ENCODE measurements around the gene ERVK3-1. TPM values are rescaled to one million over a fixed set of nuclear protein-coding genes. Genes with fewer than 3 reads are reported as not detected.

Gene ERVK3-1
- total and polyA plus RNA-seq, 11 donors, result 12.8 to 61.1 (median 24.3) TPM

DNA sequence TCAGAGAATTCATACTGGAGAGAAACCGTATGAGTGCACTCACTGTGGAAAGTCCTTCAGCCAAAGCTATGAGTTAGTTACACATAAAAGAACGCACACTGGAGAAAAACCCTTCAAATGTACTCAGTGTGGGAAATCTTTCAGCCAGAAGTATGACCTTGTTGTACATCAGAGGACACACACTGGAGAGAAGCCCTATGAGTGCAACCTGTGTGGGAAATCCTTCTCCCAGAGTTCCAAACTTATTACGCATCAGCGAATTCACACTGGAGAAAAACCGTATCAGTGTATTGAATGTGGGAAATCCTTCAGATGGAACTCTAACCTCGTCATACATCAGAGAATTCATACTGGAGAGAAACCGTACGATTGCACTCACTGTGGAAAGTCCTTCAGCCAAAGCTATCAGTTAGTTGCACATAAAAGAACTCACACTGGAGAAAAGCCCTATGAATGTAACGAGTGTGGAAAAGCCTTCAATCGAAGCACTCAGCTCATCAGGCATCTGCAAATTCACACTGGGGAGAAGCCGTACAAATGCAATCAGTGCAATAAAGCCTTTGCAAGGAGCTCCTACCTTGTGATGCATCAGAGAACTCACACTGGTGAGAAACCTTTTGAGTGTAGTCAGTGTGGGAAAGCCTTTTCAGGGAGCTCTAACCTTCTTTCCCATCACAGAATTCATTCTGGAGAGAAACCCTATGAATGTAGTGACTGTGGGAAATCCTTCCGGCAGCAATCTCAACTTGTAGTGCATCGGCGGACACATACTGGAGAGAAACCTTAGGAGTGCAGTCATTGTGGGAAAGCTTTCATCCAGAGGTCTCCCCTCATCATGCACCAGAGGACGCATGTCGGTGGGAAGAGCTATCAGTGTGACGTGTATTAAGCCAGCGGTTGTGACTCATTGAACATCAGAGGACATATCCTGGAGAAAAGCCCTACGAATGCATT lies 42.9 kb upstream of the ERVK3-1 start:
- TF ChIP-seq, protein P1, sequence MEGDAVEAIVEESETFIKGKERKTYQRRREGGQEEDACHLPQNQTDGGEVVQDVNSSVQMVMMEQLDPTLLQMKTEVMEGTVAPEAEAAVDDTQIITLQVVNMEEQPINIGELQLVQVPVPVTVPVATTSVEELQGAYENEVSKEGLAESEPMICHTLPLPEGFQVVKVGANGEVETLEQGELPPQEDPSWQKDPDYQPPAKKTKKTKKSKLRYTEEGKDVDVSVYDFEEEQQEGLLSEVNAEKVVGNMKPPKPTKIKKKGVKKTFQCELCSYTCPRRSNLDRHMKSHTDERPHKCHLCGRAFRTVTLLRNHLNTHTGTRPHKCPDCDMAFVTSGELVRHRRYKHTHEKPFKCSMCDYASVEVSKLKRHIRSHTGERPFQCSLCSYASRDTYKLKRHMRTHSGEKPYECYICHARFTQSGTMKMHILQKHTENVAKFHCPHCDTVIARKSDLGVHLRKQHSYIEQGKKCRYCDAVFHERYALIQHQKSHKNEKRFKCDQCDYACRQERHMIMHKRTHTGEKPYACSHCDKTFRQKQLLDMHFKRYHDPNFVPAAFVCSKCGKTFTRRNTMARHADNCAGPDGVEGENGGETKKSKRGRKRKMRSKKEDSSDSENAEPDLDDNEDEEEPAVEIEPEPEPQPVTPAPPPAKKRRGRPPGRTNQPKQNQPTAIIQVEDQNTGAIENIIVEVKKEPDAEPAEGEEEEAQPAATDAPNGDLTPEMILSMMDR (IDR thresholded peaks at IDR 0.05), result no peak
- no peak for TF ChIP-seq POLR2A (IDR thresholded peaks at IDR 0.05)
- Histone ChIP-seq H3K9me3 (peaks cover 21 to 100% (median 99%) of the 10 kb centered on the region in 12 donors), H3K4me1 (no peaks in the 10 kb centered on the region), H3K27me3 (no peaks in the 10 kb centered on the region), H3K4me3 (no peak overlapping the region), H3K27ac (no peak overlapping the region), H3K36me3 (peaks cover 30 to 98% (median 62%) of the 10 kb centered on the region in 9 donors)
- intact Hi-C loops (cut with DNase I), result loop anchor here in 3 of 10 donors (5.0 to 10.0 kb wide), 3 partner anchors 57 to 135 kb away; no protein-coding TSS in a partner anchor
- 93 to 98% (median 98%) methylated on average over 19 of the region's 19 CpGs for WGBS, 4 donors
- ATAC-seq (no peak), DNase-seq (no peak)

DNA sequence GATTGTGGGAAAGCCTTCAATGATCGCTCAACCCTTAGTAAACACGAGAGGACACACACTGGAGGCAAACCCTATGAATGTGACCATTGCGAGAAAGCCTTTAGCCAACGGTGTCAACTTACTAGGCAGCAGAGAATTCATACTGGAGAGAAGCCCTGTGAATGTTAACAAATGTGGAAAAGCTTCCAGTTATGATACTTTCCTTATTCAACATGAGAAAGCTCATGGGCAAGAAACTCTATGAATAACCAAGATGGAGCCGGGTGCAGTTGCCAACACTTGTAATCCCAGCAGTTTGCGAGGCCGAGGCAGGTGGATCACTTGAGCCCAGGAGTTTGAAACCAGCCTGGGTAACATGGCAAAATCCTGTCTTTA lies 42.3 kb upstream of the ERVK3-1 start:
- 95 to 99% (median 97%) methylated on average over 7 of the region's 7 CpGs for WGBS, 4 donors
- H3K36me3 ChIP-seq, result peaks cover 30 to 98% (median 56%) of the 10 kb centered on the region in 9 donors

DNA sequence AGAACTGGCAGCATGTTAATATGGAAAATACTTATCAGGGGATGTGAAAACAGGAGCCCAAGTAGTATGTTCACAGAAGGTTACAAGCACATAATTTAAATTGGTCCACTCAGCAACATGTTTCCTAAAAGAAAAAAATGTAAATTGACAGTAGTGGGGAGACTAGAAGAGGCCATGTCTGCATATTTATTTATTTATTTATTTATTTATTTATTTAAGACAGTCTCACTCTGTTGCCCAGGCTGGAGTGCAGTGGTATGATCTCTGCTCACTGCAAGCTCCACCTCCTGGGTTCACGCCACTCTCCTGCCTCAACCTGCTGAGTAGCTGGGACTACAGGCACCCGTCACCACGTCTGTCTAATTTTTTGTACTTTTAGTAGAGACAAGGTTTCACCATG lies 40.1 kb upstream of the ERVK3-1 start:
- H3K27me3 ChIP-seq, result no peaks in the 10 kb centered on the region
- H3K4me3 ChIP-seq, result no peak overlapping the region
- no peaks in the 10 kb centered on the region for H3K4me1 ChIP-seq
- peaks cover 18 to 100% (median 99%) of the 10 kb centered on the region in 12 donors for H3K9me3 ChIP-seq
- 97 to 98% (median 97%) methylated on average over 3 of the region's 3 CpGs for WGBS, 4 donors
- intact Hi-C loops (cut with DNase I), result loop anchor here in 1 of 10 donors (10.0 kb wide), 1 partner anchor 60 kb away; no protein-coding TSS in a partner anchor
- ATAC-seq (no peak), DNase-seq (no peak)
- peaks cover 20 to 92% (median 40%) of the 10 kb centered on the region in 9 donors for H3K36me3 ChIP-seq
- no peak for TF ChIP-seq POLR2A (IDR thresholded peaks at IDR 0.05)
- TF ChIP-seq, protein P1 (IDR thresholded peaks at IDR 0.05), result no peak
- H3K27ac ChIP-seq, result no peak overlapping the region

More for the DNA sequence above, 42.3 kb upstream of the ERVK3-1 start:
- Histone ChIP-seq H3K4me1 (no peaks in the 10 kb centered on the region), H3K27ac (no peak overlapping the region), H3K9me3 (peaks cover 21 to 100% (median 99%) of the 10 kb centered on the region in 12 donors), H3K4me3 (no peak overlapping the region), H3K27me3 (no peaks in the 10 kb centered on the region)
- intact Hi-C loops (cut with DNase I), result loop anchor here in 3 of 10 donors (5.0 to 10.0 kb wide), 3 partner anchors 58 to 136 kb away; no protein-coding TSS in a partner anchor
- DNase-seq (no peak), ATAC-seq (no peak)
- TF ChIP-seq POLR2A (IDR thresholded peaks at IDR 0.05), result no peak
- TF ChIP-seq, protein P1 (IDR thresholded peaks at IDR 0.05), result no peak

DNA sequence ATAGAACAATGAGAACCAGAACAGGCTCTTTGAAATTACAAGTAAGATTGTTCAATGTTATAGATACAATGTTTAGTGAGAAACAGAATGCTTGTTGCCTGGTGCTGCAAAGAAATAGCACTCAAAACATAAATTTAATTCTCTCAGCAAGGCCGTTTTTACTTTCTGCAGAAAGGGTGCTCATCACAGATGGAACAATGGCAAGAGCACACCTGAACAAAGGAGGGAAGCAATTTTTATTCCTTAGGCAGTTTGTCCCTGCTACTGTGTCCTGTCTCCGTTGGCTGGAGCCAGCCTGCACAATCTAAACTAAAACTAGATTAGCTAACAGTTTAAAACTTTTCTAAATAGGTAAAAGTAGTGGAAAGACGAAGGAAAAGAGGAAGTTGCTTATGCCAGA lies 36.8 kb upstream of the ERVK3-1 start:
- H3K9me3 ChIP-seq, result peaks cover 11 to 100% (median 97%) of the 10 kb centered on the region in 12 donors
- peaks cover 2 to 92% (median 23%) of the 10 kb centered on the region in 9 donors for H3K36me3 ChIP-seq
- no peak overlapping the region for H3K4me3 ChIP-seq
- WGBS, 4 donors, result 92 to 95% (median 94%) methylated on average over 3 of the region's 3 CpGs
- H3K27me3 ChIP-seq, result no peaks in the 10 kb centered on the region
- DNase-seq (no peak), ATAC-seq (no peak)
- intact Hi-C loops (cut with DNase I), result loop anchor here in 1 of 10 donors (10.0 kb wide), 1 partner anchor 64 kb away; no protein-coding TSS in a partner anchor
- no peaks in the 10 kb centered on the region for H3K4me1 ChIP-seq
- no peak overlapping the region for H3K27ac ChIP-seq
- no peak for TF ChIP-seq POLR2A (IDR thresholded peaks at IDR 0.05)
- TF ChIP-seq, protein P1 (IDR thresholded peaks at IDR 0.05), result no peak
